Transverse colon (tissue), 3 donors: ENCODE results near the gene LSAMP.

Source experiments
- POLR2A ChIP-seq: fragments of 450-650 bp; IDR thresholded peaks from one replicate; pipeline ENCODE4 v1.6.1; 2016; ENCODE audit warnings: antibody characterized with exemption, mild to moderate bottlenecking, moderate library complexity
- POLR2AphosphoS5 ChIP-seq, 3 donors: sonication (generic); formaldehyde crosslinking; IDR thresholded peaks; one replicate each; pipeline ENCODE4 v1.6.1; 2016; ENCODE audit warnings: antibody characterized with exemption in 3 of 3

- TF ChIP-seq POLR2AphosphoS5 (IDR thresholded peaks at IDR 0.05) (no peak), POLR2A (no peak)
These were observed 145.6 kb downstream of the LSAMP start for GRCh38 chr3:116299646-116300081.
